ENCODE measurements around the gene PCDHGA1.

The PCDHGA1 gene

GRCh38 chr5:141349917-141350619 lies 19.8 kb downstream of the PCDHGA1 start, which contains the start of gene PCDHGB1:
PCDHGB1 (plus strand) TSS chr5:141350099; CDS start chr5:141350261, 162 bp downstream.
- Histone ChIP-seq H3K9me2 (replicated peaks; ENCODE audit: control insufficient read depth, low read length) (no peaks in the 10 kb centered on the region), H3K4me2 (ENCODE audit: low read length) (peak within 1 kb of the TSS; percentile 66), H3K27ac (ENCODE audit: low read depth, low read length) (no peak within 1 kb of the TSS), H3K36me3 (ENCODE audit: control insufficient read depth, low read length) (no peaks in the 10 kb centered on the region), H3K4me1 (ENCODE audit: control insufficient read depth, low read length) (peaks cover 18% of the 10 kb centered on the region), H3K79me2 (ENCODE audit: control insufficient read depth, low read length) (no peaks in the 10 kb centered on the region), H3K9me3 (ENCODE audit: control insufficient read depth, insufficient read depth, low read length) (peaks cover 10% of the 10 kb centered on the region; the same call in 1 of the 2 replicates), H3F3A (ENCODE audit: control insufficient read depth, insufficient read depth) (0 out of 2 replicates have a peak, but pooled peaks cover 3% of the 10 kb centered on the region), H3K4me3 (ENCODE audit: low read length) (peak within 1 kb of the TSS; percentile 69), H3K27me3 (ENCODE audit: control insufficient read depth, low read length) (no peaks in the 10 kb centered on the region), H4K20me1 (ENCODE audit: control insufficient read depth, insufficient read depth, low read depth, low read length) (no peaks in the 10 kb centered on the region)
- TF ChIP-seq, protein P1, sequence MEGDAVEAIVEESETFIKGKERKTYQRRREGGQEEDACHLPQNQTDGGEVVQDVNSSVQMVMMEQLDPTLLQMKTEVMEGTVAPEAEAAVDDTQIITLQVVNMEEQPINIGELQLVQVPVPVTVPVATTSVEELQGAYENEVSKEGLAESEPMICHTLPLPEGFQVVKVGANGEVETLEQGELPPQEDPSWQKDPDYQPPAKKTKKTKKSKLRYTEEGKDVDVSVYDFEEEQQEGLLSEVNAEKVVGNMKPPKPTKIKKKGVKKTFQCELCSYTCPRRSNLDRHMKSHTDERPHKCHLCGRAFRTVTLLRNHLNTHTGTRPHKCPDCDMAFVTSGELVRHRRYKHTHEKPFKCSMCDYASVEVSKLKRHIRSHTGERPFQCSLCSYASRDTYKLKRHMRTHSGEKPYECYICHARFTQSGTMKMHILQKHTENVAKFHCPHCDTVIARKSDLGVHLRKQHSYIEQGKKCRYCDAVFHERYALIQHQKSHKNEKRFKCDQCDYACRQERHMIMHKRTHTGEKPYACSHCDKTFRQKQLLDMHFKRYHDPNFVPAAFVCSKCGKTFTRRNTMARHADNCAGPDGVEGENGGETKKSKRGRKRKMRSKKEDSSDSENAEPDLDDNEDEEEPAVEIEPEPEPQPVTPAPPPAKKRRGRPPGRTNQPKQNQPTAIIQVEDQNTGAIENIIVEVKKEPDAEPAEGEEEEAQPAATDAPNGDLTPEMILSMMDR (IDR thresholded peaks at IDR 0.05; ENCODE audit: low read depth, low read length, poor library complexity, severe bottlenecking), result peak; percentile 74
- TF ChIP-seq EZH2phosphoT487 (IDR thresholded peaks at IDR 0.05; ENCODE audit: borderline replicate concordance, low read length), result no peak

DNA sequence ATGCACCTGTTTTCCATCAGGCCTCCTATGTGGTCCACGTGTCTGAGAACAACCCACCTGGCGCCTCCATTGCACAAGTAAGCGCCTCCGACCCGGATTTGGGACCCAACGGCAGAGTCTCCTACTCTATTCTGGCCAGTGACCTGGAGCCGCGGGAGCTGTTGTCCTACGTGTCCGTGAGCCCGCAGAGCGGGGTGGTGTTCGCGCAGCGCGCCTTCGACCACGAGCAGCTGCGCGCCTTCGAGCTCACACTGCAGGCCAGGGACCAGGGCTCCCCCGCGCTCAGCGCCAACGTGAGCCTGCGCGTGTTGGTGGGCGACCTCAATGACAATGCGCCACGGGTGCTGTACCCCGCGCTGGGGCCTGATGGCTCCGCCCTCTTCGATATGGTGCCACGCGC lies 21.3 kb downstream of the PCDHGA1 start:
- no peaks in the 10 kb centered on the region for H4K20me1 ChIP-seq (ENCODE audit: control insufficient read depth, insufficient read depth, low read depth, low read length)

GRCh38 chr5:141354900-141355469 lies 24.7 kb downstream of the PCDHGA1 start, which contains the start of gene PCDHGA4:
PCDHGA4 (plus strand) TSS chr5:141355021; CDS start chr5:141355108, 87 bp downstream.
- Histone ChIP-seq H3K4me1 (ENCODE audit: control insufficient read depth, low read length) (peaks cover 15% of the 10 kb centered on the region), H3K36me3 (ENCODE audit: control insufficient read depth, low read length) (no peaks in the 10 kb centered on the region), H3K9me2 (replicated peaks; ENCODE audit: control insufficient read depth, low read length) (no peaks in the 10 kb centered on the region), H4K20me1 (ENCODE audit: control insufficient read depth, insufficient read depth, low read depth, low read length) (no peaks in the 10 kb centered on the region), H3K9me3 (ENCODE audit: control insufficient read depth, insufficient read depth, low read length) (peaks cover 10% of the 10 kb centered on the region; the same call in 1 of the 2 replicates), H3K4me2 (ENCODE audit: low read length) (peak within 1 kb of the TSS; percentile 48), H3K4me3 (ENCODE audit: low read length) (no peak within 1 kb of the TSS; the same call in 1 of the 2 replicates), H3F3A (ENCODE audit: control insufficient read depth, insufficient read depth) (0 out of 2 replicates have a peak, but pooled peaks cover 3% of the 10 kb centered on the region), H3K79me2 (ENCODE audit: control insufficient read depth, low read length) (no peaks in the 10 kb centered on the region), H3K27me3 (ENCODE audit: control insufficient read depth, low read length) (no peaks in the 10 kb centered on the region), H3K27ac (ENCODE audit: low read depth, low read length) (no peak within 1 kb of the TSS)
- no peak for TF ChIP-seq EZH2phosphoT487 (IDR thresholded peaks at IDR 0.05; ENCODE audit: borderline replicate concordance, low read length)
- TF ChIP-seq, protein P1 (IDR thresholded peaks at IDR 0.05; ENCODE audit: low read depth, low read length, poor library complexity, severe bottlenecking), result peak; percentile 76

More for the DNA sequence above, 21.3 kb downstream of the PCDHGA1 start:
- Histone ChIP-seq H3K4me2 (ENCODE audit: low read length) (no peak overlapping the region), H3K27ac (ENCODE audit: low read depth, low read length) (no peak overlapping the region), H3K4me1 (ENCODE audit: control insufficient read depth, low read length) (peaks cover 18% of the 10 kb centered on the region), H3K36me3 (ENCODE audit: control insufficient read depth, low read length) (no peaks in the 10 kb centered on the region), H3K79me2 (ENCODE audit: control insufficient read depth, low read length) (no peaks in the 10 kb centered on the region), H3K4me3 (ENCODE audit: low read length) (no peak overlapping the region), H3F3A (ENCODE audit: control insufficient read depth, insufficient read depth) (0 out of 2 replicates have a peak, but pooled peaks cover 3% of the 10 kb centered on the region), H3K27me3 (ENCODE audit: control insufficient read depth, low read length) (no peaks in the 10 kb centered on the region), H3K9me3 (ENCODE audit: control insufficient read depth, insufficient read depth, low read length) (peaks cover 10% of the 10 kb centered on the region; the same call in 1 of the 2 replicates), H3K9me2 (replicated peaks; ENCODE audit: control insufficient read depth, low read length) (no peaks in the 10 kb centered on the region)
- TF ChIP-seq, protein P1 (IDR thresholded peaks at IDR 0.05; ENCODE audit: low read depth, low read length, poor library complexity, severe bottlenecking), result no peak
- no peak for TF ChIP-seq EZH2phosphoT487 (IDR thresholded peaks at IDR 0.05; ENCODE audit: borderline replicate concordance, low read length)

All from DOHH2 (cell line).